ENCODE results near the gene C5orf52.
"Not testable (repeated sequence)": the region's sequence is repeated elsewhere in the genome, so short reads cannot be mapped to it uniquely, and the experiment has no call there.

C5orf52 gene

DNA sequence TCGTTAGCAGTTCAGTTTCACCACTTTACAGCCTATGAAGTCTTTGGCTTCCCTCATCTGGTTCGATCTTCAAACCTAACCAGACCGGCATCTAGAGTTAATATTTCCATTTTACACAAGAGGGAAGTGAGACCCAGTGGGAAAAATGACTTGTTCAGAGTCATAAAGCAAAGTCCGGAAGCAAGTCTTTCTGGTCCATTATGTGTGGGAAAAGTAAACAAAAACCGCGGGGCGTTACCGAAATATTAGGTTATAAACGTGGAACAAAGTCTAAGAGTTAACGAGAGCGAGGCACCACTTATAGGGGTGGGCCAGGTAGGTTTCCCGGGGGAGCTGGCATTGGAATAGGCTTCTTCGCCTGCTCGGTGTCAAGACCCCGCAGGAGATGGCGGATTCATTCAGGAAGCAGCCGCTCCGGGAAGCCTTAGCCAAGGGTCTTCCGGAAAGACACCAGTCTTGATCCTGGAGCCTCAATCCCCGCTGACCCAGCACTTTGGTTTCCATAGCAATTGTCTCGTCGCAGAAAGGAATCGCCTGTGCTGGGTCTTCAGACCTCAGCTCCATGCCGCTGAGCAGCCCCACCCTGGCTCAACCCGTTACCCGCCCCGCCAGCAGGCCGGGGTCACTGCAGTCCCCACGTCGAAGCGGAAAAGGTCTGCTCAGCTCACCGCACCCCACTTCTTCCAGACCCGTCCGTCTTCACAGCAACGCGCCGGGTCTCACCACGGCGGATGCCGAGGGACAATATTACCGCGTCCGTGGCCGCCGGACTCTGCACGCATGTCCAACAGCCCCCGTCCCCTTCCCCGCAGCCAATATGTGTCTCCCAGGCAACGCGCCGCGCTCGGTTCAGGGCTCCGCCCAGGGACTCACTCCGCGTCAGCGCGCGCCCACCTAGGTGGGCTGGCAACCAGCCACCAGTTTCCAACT is at the start of gene C5orf52:
TSS of gene C5orf52 (plus strand) at position 872 of the 930 bp plus-strand sequence. CDS start 82 bp downstream, outside the sequence.
- no peak for DNase-seq

DNA sequence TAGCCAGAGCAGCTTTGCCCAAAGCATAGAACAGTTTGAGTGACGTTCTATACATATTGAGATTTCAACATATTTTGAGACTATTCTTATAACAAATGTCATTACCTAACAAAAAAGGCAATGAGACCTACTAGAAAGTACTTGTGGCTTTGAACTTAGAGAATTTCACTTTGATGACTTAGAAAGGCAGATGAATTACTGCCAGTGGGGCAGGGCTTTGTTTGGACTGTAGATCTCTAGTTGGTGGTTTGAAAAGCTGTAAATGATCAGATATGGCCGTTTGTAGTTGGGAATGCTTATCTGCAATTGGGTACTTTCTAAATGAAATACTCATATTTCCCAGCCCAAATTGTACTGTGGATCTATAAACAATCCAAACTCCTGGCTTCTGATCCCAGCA is 47.2 kb upstream of the C5orf52 start:
- DNase-seq, result no peak

DNA sequence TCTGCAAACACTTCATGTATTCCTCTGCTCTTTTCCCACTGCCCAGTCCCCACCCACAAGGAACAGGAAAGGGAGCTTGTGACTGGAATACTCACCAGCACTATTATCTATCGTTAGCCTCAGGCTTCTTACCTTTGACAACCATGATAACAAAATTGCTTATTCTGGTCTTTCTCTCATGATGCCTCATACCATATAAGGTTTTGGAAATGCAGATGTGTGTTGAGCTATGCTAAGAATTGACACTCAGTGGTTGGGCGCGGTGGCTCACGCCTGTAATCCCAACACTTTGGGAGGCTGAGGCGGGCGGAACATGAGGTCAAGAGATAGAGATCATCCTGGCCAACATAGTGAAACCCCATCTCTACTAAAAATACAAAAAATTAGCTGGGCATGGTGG is 44.5 kb upstream of the C5orf52 start:
- no peak for DNase-seq

DNA sequence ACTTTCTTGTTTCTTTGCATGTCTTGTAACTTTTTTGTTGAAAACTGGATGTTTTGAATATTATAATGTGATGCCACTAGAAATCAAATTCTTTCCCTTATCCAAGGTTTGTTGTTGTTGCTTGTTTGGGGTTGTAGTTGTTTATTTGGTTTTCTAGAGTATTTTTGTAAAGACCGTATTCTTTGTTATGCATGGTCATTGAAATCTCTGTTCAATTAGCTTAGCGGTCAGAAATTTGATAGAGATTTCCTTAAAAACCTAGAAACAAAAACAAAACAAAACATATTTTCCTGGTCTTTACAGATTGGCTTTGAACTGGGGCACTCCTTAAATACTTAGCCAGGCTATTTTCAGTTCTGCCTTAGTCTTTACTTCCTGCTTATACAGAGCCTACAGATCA is 41.0 kb upstream of the C5orf52 start:
- no peak for DNase-seq

DNA sequence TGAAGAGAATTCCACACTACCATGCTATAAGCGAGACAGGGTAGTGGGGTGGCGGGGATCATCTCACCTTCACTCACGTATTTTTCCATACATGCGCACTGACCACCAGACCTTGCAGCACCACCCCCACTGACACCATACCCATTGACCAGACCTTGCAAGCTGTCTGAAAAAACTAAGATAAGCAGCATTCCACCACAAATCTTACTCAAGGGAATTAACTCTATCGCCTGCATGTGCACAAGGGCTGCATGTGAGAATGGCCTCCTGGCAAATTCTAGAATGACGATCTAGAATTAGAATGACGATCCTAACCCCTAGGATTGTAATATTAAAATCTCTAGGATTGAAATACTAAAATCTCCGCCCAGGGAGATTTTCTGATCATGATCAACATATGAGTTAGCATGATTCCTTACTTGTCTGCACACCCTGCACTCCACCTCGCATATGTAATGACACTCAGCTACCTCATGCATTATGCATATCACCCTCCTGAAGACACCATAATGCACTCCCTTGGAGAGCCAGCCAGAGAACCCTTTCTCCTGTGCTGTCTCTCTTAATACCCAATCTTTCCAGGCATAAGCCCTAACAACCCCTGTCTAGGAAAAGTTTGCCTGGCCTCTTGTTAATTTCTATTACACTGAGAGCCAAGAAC is 30.8 kb upstream of the C5orf52 start:
- no peak for DNase-seq

DNA sequence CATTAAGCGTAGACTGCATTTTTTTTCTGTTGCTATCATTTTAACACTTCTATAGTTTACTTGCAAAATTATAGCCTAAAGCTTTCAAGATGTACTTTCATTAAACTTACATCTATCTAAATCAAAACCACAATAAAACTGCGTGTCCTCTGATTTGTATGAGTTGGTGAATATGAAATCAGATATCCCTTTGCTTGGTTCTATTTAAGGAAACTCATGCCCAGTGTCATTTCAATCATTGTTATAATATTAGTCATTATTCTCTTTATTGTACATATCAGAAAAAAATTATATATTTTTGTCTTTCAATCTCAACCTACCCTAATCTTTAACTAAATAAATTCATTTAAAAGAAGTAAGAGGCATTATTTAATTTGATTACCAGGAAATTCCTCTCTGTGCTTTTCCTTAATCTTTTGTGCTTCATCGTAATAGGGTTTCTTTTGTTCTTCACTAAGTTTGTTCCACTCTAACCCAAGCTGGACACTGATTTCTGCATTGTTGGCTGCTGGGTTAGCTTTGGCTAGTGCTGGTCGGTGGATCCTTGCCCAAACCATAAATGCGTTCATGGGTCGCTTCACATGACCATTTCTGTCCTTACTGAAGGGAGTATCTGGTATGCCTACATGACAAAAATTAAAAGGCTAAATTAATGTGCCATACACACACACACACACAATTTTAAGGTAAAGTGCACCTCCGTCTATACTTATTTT is 22.9 kb upstream of the C5orf52 start:
- DNase-seq, result no peak

DNA sequence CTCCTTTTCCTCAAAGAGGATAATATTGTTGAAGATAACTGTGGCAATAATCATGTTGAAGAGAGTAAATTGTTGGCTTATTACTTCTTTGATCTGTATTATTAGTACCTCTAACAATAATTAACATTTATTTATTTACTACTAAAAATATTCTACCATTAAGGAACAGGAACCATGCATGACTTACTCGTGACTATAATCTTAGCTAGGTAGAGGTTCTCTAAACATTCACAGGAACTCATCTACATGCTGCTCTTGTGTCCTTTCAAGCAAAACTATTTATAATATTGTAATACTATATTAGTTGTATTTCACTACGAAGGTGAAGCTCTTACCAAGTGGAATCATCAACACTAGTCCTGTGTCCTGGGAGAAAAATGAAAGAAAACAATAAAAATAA is 22.2 kb upstream of the C5orf52 start:
- DNase-seq, result no peak

DNA sequence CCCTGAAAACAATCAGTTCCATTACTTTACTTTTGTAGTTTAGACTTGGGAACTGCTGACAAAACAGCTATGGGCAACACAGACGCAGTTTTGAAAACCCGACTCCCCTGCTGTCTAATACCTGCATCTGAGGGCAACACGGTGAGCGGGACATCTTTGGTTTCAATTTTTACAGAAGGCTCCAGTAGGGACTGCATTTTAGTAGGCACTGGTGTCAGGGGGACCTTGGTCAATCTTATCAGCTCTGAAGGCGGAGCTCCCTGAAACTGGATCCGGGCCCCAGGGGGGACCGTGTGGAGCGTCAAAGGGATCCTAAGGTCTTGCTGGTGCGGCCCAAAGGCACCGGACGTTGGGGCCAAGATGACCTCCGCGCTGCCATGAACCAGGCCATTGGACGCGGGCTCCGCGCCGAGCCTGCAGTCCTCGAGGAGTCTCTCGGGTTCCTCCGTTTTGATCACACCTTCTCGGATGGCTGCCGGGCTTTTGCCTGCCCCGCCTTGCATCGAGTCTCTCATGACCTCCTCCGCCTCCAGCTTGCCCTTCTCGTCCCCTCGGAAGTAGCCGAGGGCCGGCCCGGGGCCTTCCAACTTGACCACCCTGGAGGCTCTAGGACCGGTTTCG is 20.2 kb upstream of the C5orf52 start:
- no peak for DNase-seq

DNA sequence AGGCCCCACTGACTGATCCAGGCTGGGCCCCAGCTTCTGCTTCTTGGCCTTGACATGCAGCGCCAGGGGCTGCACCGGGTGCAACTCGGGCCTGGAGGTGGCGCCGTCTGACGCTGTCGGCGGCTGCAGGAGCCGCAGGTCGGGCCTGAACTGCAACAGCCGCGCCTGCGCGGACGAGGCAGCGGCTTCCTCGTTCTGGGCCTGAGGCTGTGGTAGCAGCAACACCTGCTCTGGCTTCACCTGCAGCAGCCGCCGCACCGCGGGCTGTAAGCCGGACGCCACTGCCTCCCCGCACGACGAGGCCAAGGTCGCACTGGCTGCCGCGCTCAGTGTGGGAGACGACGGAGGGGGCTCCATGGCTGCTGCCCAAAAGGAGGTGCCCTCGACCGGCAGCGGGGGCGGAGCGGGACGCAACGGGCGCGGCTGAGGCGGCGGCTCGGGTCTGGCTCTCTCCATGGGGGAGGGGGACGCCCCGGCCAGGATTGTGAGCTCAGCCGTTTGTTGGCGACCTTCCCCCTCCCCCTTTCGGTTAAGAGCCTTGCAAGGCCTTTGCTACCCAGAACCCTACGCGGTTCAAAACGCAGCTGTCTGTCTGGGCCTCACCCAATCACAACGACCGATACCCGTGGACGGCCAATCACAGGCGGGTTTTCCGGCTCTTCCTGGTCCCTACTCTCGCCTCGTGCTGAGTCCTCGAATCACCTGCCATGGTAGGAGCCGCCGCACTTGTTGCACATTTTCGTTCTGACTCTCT is 19.5 kb upstream of the C5orf52 start:
- no peak for DNase-seq

DNA sequence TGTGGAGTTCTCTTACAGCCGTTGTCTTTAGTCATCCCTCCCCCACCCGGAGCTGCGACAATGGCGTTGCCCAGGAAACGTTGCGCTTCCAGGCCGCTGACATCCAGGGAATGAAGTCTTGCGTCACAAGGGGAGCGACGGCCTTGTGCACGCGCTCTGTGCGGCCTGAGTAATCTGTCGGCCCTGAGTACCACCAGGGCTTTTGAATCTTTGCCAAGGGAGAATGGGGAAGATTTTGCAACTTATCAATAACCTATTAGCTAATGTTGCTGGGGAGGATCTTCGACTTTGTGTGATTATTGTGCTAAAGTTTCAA is 19.0 kb upstream of the C5orf52 start, which contains the start of gene SOX30:
TSS of gene SOX30 (minus strand) at position 62 of the 316 bp plus-strand sequence. CDS start 360 bp downstream, outside the sequence.
- DNase-seq, result no peak

DNA sequence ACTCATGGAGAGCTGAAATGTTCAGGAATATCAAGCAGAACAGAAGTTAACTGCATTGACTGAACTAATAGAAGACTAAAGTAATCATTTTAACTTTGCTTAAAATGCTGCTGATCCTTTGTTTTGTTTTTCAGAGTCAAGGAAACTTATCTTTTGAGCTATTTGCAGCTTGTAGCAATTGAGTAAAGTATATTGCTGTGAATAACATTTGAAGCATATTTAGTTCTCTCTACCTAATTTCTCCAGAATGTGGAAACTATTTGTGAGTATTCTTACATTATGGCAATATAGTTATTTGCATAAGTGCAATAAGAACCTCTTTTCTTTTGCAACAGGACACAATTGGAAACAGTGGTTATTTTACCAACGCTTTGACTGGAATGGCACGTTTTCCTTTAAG is 13.8 kb upstream of the C5orf52 start:
- no peak for DNase-seq

DNA sequence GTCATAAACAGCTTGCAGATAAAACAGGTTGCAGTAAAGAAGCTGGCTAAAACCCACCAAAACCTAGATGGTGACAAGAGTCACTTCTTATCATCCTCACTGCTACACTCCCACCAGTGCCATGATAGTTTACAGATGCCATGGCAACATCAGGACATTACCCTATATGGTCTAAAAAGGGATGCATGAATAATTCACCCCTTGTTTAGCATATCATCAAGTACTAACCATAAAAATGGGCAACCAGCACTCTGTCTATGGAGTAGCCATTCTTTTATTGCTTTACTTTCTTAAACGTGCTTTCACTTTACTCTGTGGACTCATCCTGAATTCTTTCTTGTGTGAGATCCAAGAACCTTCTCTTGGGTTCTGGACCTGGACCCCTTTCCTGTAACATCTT is 12.4 kb upstream of the C5orf52 start:
- DNase-seq, result no peak

DNA sequence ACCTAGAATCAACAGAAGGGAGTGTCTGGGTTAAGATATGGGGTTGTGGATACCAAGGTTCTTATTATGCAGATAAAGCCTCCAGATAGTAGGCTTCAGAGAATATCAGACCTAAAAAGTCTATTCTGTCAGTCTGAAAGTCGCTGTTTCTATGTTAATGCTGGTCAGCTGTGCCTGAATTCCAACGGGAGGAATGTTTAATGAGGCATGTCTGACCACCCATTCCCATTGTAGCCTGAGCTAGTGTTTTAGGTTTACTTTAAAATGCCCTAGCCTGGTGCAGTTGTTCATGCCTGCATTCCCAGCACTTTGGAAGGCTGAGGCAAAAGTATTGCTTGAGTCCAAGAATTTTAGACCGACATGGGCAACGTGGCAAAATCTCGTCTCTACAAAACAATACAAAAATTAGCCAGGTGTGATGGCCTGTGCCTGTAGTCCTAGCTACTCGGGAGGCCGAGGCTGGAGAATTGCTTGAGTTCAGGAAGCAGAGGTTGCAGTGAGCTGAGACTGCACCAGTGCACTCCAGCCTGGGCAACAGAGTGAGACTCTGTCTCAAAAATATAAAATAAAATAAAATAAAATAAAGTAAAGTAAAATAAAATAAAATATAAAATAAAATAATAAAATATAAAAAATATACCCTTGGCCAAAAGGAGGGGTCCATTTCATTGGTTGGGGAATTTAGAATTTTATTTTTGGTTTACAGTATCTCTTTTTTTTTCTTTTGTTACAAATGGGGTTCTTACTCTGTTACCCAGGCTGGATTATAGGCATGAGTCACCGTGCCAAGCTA is 11.3 kb upstream of the C5orf52 start:
- no peak for DNase-seq

DNA sequence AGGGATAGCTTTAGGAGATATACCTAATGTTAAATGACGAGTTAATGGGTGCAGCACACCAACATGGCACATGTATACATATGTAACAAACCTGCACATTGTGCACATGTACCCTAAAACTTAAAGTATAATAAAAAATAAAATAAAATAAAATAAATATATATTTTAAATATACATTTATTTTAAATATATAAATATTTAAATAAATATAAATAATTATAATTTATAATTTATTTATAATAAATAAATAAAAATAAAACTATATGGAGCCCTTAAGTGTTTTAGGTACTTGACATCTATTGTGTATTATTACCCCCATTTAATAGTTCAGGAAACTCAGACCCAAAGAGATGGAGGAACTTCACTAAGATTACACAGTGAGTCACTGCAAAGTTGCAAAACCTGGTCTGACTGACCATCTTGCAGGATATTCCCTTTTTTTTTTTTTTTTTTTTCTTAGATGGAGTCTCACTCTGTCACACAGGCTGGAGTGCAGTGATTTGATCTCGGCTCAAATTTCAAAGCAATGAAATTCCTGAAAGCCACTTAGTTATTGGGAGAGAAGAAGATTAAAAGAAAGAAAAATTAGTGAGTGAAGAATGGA is 5.8 kb upstream of the C5orf52 start:
- DNase-seq, result no peak

DNA sequence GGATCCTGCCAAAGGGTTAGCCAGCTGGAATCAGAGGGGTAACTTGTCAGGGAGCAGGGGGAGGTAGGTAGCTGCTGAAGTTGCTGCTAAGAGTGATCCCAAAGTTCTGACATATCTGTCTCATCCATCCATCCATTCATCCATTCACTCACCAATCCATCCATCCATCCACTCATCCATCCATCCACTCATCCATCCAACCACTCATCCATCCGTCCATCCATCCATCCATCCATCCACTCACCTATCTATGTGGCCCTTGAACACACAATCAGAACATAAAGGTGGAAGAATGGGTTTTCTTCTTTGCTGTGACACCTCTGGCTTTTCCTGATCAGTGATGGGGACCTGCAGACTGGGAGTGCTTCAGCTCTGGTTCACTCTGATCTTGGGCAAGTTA is 3.0 kb upstream of the C5orf52 start:
- no peak for DNase-seq

DNA sequence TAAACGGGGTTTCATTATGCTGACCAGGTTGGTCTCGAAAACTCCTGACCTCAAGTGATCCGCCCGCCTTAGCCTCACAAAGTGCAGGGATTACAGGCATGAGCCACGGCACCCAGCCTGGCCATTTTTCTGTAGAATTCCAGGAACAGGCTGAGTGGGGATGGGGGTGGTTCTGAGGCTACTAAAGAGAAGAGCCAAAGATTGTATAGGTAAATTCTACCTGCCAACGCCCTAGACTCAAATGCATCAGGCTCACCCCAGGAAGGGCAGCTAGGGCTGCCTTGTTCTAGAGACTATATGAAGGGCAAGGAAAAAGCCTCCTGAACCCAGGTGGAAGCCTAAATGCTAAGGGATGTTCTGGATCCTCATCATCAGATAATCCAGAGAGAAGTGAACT is 1.6 kb upstream of the C5orf52 start:
- no peak for DNase-seq

DNA sequence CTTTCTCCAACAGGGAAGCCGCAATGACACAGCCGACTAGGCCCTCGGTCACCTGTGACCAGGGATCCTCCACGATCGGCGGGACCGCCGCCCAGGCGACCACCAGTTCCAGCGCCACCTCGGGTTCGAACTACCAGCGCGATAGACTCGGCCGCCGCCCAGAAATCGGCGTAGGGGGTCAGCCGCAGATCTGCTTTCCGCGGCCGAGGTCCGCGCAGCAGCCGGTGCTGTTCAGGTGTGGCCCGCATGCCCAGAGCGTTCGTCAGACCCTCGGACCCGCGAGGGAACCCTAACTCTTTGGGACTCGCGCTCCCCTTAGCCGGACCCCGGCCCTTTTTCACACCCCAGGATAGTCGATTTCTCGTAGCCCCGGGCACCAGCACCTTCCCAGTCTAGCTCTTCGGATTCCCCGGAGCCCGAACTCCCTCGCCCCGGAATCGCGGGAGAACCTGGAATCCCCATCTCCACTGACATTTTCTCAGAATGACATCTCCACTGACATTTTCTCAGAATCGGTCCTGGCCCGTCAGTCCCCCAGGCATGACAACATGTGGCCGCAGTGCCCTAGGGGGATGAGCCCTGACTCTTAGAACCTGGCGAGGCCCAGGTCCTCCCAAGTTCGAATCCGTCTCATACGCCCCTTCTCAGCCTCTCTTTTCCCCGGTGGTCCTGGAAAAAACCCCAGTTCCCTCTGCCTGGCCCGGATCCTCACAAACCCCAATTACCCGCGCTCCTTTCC is 428 bp downstream of the C5orf52 start:
- no peak for DNase-seq

DNA sequence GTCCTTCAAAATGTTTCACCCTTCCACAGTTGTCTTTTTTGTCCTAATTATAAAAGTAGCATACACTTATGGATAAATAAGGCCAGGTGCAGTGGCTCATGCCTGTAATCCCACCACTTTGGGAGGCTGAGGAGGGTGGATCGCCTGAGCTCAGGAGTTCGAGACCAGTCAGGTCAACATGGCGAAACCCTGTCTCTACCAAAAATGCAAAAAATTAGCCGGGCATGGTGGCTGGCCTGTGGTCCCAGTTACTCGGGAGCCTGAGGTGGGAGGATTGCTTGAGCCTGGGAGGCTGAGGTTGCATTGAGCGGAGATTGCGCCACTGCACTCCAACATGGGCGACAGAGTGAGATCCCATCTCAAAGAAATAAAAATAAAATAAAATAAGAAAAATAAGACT is 1.6 kb downstream of the C5orf52 start:
- no peak for DNase-seq

DNA sequence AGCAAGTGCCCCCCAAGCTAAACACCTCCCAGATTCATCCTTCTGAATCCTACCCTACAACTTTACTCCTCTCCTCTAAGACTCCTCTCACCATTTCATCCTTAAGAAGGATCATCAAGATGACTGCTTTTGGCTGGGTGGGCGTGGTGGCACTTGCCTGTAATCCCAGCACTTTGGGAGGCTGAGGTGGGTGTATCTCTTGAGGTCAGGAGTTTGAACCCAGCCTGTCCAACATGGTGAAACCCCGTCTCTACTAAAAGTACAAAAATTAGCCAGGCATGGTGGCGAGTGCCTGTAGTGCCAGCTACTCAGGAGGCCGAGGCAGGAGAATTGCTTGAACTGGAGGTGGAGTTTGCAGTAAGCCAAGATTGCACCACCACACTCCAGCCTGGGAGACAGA is 3.0 kb downstream of the C5orf52 start:
- not testable (repeated sequence) for DNase-seq

DNA sequence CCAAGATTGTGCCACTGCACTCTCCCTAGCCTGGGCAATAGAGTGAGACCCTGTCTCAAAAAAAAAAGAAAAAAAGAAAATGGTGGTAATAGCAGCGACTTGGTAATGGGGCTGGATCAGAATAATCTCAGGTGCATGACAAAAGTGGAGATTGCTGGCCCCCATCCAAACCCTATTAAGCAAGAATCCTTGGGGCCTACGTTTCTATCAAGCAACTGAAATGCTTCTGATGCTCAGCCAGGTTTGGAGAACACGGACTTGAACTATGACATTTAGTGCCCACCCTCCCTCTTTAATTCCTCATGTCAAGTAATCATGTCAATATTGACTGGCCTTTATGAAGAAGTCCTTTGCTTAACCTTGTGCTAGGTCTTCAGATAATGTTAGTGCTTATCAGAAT is 6.6 kb downstream of the C5orf52 start:
- DNase-seq, result no peak

Measured in midbrain (tissue), 1 donor.